ENCODE measurements around the gene LMO1.

The LMO1 gene

GRCh38 chr11:8263769-8264410 lies at the start of gene LMO1:
Gene LMO1, minus strand, starts transcription at chr11:8263878. Its CDS starts 516 bp downstream, at chr11:8263362.
- DNase-seq, result peak; percentile 76

- DNase-seq, result no peak
Observed at GRCh38 chr11:8312986-8313385, 49.3 kb upstream of the LMO1 start.

GRCh38 chr11:8311366-8311765 lies 47.7 kb upstream of the LMO1 start:
- no peak for DNase-seq

GRCh38 chr11:8310743-8311298 lies 47.1 kb upstream of the LMO1 start:
- DNase-seq, result no peak

- no peak for DNase-seq
Observed at GRCh38 chr11:8309862-8310261, 46.2 kb upstream of the LMO1 start.

GRCh38 chr11:8309311-8309710 lies 45.6 kb upstream of the LMO1 start:
- no peak for DNase-seq

GRCh38 chr11:8307601-8308000 lies 43.9 kb upstream of the LMO1 start:
- no peak for DNase-seq

- no peak for DNase-seq
Observed at GRCh38 chr11:8301622-8302021, 37.9 kb upstream of the LMO1 start.

GRCh38 chr11:8298801-8299786 lies 35.4 kb upstream of the LMO1 start:
- no peak for DNase-seq

GRCh38 chr11:8297781-8298440 lies 34.2 kb upstream of the LMO1 start:
- no peak for DNase-seq

- no peak for DNase-seq
Observed at GRCh38 chr11:8296872-8297271, 33.2 kb upstream of the LMO1 start.

GRCh38 chr11:8296038-8296649 lies 32.5 kb upstream of the LMO1 start:
- no peak for DNase-seq

- no peak for DNase-seq
Observed at GRCh38 chr11:8294251-8294935, 30.7 kb upstream of the LMO1 start.

GRCh38 chr11:8293171-8293570 lies 29.5 kb upstream of the LMO1 start:
- DNase-seq, result no peak

- DNase-seq, result no peak
Observed at GRCh38 chr11:8292351-8292750, 28.7 kb upstream of the LMO1 start.

- DNase-seq, result no peak
Observed at GRCh38 chr11:8291421-8292350, 28.0 kb upstream of the LMO1 start.

GRCh38 chr11:8290081-8290810 lies 26.6 kb upstream of the LMO1 start:
- DNase-seq, result no peak

- DNase-seq, result no peak
Observed at GRCh38 chr11:8289492-8289918, 25.8 kb upstream of the LMO1 start.

- no peak for DNase-seq
Observed at GRCh38 chr11:8288824-8289491, 25.3 kb upstream of the LMO1 start.
